Fibroblast of skin of right biceps (primary cell): ENCODE results near the gene RBSN.
"Not testable (repeated sequence)": the region's sequence is repeated elsewhere in the genome, so short reads cannot be mapped to it uniquely, and the experiment has no call there.

ENCODE experiments used
- DNase-seq: peaks from one replicate; pipeline ENCODE4 v3.0.0-alpha.2; 2013

The RBSN gene

DNA sequence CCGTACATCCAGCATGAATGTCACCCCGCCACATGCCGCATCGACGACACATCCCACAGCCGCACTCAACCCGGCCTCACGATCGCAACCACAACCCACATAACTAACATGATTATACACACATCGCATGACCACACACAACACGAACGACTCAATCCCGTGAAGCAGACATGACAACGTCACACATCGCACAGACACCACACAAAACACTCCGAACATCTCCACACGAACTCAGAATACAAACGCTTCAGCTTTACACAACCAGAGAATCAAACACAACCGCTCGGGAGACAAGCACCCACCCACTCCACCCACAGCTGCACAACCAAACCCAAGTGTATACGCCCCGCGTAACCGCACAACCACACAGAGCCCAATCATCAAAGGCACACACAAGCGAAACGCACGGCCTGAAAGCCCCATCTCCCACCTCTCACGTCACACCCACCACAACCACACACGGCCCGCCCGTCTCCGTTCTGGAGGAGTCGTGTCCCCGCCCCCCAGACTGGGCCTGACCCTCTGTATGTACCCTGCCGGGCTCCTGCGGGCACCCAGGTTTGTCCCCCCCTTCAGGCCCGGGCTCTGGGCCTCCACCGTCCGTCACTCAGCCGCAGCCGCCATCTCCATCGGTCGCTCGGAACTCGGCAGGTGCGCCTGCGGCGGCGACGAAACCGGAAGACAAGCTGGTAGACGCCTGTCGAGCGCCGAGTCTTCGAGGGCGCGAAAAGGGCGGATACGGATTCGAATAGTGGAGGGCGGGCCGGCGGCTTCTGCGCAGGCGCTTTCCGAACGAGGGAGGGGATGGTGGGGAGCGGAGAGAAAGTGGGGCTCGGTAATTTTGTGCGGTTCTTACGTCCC, at the start of gene RBSN:
Gene RBSN (minus strand): TSS at position 646 of the 861 bp plus-strand sequence. CDS start 3,028 bp downstream, outside the sequence.
- peak; percentile 95 for DNase-seq

DNA sequence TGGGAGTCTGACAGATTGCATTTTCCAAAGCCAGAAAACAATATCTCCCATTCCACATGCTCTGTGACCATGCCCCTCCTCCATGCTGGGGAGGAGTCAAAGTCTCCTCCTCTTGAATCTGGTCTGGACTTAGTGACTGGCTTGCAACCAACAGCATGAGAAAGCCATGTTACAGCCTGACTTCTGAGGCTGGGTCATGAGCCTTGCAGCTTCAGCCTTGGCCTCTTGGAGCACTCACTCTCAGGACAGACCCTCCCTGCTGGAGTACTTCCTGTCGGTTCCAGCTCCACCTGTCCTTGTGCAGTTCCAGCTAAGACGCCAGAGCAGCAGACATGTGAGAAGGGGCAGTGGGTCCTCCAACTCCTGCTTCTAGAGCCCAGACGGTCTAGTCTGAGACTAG, 49.7 kb upstream of the RBSN start:
- DNase-seq: no peak

DNA sequence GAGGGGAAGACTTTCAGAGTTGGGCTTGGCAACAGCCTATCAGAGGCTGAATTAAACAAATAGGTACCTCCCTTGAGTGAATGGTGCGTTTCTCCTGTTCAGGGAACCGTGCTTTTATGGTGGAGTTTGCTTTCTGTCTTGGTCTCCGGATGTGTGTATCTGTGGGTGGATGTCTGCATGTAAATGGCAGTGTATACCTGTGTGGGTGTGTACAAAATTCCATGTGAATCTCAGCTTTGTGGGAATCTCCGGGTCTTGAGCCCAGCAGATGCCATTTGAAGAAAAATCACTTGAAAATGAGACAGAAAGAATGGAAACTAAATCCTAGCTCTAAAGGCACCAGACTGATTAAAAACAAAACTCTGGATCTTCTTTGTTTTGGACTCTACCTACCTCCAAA, 37.9 kb upstream of the RBSN start:
- DNase-seq: not testable (repeated sequence)

DNA sequence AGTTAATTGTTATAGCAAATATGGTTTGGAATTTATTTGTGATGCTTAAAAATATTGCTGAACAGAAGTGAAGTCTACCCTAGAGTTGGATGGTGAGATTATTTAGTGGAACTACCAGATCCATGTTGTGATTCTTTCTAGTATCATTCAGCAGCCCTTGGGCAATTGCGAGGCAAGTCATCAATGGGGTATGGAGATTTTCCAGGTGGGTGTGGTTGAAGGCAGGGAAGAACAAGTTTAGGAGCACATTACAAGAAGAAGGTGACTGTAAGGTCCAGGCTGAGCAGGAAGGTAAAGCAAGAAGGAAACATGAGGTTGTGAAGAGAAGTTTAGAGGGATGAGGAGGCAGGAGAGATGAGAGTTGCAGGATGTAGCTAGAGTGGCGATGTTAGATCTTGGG, 36.0 kb upstream of the RBSN start:
- DNase-seq: not testable (repeated sequence)

DNA sequence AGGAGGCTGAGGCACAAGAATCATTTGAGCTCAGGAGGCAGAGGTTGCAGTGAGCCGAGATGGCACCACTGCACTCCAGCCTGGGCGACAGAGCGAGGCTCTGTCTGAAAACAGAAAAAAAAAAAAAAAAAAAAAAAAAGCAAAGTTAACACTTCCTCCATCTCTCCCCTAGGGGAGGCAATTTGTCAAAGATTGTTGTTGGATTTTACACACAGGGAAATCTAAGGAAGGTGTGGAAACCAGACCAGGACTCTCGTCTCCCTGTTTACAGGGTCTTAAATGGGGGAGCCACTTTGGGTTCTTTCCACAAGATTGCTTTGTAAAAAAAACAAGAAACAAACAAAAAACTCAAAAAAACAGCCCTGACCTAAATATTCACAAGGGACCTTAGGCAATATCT, 29.5 kb upstream of the RBSN start:
- not testable (repeated sequence) for DNase-seq

DNA sequence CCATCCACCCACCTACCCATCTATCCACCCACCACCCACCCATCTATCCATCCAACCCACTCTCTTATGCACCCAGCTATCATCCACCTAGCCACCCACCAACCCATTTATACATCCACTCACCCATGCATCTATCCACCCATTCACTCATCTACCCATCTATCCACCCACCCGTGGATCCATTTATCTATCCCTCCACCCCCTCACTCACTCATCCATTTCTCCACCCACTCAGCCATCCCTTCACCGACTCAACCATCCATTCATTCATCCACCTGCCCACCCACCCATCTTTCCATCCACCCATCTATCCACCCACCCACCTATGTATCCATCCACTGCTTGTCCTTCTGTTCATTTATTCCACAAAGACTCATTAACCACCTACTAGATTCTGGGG, 28.0 kb upstream of the RBSN start:
- DNase-seq: not testable (repeated sequence)

DNA sequence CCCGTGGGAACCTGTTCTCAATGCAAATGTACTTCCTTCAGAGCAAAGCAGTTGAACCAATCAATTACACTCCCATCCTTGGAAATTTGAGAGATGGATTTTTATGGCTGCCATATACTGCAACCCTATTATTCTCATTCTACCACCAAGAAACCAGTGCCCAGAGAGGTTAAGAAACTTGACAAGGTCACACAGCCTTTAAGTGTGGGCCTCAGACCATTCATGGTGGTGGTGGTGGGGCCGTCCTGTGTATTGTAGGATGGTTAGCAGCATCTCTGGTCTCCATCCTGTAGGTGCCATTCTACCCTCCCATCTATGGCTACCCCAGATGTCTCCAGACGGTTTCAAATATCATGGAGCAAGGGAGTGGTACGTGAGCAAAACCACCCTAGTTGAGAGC, 23.4 kb upstream of the RBSN start:
- DNase-seq: no peak

DNA sequence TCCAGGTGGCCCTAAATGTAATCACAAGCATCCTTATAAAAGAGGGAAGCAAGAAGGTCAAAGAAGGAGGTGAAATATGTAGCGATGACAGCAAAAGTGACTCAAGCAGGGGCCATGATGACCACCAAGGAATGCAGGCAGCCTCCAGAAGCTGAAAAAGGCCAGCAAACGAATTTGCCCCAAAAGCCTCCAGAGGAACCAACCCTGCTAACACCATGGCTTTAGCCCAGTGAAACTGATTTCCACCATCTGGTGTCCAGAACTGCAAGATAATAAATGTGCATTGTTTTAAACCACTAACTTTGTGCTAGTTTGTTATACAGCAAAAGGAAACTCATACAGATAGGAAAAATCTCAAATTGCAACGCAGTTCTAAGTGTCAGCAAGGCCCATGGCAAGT, 23.0 kb upstream of the RBSN start:
- DNase-seq: no peak

DNA sequence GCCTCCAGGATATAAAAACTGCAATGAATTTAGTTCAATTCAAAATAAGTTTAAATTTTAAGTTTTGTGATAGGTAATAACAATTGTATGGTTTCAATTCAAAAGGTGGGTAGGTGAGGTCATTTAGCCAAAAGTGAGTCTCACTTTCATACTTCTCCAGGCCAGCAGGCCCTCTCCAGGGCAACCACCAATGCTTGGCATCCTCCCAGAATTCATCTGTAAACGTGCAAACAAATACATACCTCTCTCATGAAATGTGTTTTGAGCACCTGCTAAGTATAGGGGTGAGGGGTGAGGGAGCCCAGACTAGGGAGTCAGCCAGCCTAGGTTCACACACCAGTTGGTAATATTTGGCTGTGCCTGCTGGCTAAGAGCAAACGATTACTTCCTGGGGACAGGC, 22.0 kb upstream of the RBSN start:
- DNase-seq: no peak

DNA sequence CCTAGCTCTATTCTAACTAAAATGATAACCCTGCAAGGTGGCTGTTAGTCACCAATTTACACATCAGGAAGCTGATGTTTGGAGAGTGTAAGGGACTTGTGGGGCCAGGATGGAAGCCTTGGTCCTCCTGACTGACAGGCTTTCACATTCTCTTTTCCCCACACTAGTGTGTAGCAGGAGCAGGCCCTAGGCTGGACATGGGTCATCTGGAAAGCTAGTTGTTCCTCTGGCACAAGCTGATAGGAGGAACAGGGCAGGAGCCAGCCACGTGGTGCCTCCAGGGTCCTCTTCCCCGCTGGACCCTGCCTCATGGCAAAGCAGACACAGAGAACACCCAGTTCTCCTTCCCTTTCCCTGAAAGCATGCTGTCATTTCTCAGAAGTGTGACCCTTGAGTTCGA, 18.1 kb upstream of the RBSN start:
- DNase-seq: no peak

DNA sequence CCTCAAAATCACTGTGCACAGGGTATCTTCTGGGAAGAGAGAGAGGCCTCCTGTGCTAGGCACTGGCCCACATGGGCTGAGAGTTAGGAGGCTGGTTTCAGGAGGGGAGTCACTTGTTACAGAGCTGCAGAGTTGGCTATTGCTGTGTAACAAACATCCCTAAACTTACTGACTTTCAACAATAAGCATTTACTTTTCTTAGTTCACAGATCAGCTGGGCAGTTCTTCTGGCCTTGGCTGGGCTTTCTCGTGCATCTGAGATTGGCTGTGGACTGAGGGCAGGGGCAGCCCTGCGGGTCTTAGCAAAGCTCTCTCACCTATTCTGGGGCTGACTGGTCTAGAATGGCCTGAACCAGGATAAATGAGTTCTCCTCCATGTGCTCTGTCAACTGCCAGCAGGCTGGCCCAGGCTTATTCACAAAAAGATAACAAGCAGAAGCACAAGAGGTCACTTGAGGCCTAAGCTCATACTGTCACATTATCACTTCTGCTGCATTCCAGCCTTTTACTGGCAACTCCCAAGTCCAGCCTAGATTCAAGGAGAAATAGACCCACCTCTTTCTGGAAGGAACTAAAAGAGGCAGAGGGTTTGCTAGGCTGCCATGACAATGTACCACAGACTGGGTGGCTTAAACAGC, 17.2 kb upstream of the RBSN start:
- no peak for DNase-seq

DNA sequence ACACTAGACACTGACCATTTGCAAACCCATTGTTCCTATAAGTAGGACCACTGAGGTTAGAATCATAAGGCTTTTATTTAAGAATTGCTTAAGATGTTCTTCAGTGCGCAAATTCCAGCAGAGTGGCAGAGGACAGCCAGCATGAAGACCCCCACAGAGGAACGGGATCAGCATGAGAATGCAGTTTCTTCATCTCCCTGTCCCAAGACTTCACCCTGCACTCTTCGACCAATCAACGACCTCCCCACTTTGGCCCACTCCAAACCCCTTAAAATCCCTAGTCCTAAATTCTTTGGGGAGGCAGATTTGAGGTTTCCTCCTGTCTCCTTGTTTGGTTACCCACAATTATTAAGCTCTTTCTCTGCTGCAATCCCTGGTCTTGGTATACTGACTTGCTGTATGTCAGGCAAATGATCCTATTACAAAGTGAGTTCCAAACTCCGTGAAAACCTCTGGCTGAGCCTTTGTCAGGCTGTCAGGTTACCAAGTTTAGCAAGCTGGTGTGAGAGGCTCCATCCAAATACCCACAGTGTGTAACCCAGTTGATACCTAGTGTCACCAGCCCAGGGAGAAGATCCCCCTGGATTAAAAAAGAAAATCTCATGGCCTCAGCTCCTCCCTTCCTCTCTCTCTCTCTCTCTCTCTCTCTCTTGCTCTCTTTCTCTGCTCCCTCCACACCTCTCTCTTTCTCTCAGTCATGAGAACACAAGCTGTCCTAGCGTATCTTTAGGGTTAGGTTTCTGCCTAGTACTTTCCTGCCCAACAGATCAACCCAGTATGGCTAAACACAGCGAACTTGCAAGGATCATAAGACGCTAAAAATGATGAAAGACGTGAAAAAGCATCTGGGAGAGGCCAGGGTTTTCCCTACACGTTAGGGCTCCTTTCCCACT, 15.8 kb upstream of the RBSN start:
- no peak for DNase-seq

DNA sequence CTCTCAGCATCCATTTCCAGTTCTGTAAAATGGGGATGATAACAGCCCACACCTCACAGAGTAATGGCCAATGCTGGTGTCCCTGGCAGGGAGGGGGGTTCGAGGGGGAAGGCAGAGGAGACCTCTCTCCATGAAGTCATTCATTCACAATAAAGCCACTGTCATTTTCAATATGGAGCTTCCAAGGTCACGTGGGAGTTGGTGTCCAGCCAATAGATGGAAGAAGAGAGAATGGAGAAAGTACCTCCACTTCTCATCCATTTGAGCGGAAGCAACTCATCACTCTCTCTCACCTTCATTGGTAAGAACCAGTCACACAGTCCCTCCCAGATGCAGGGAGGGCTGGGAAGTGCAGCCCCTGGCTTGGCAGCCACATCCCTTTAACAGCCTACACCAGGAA, 14.9 kb upstream of the RBSN start:
- no peak for DNase-seq

DNA sequence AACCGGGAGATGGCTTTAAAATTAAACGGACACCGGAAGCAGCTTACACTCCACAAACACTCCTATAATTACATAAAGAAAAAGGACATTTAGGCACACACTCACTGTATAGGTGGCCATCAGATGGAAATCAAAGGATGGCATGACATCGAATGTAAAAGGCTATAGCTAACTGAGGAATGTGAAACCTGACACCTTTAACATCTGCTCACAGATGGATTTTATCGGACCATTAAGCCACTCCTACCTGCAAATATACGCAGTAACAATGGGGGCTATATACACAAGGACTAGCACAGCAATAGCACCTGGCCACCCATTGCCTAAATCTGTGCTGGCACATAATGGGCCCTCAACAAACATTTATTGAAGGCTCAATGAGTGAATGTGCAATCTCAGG, 14.5 kb upstream of the RBSN start:
- DNase-seq: no peak

DNA sequence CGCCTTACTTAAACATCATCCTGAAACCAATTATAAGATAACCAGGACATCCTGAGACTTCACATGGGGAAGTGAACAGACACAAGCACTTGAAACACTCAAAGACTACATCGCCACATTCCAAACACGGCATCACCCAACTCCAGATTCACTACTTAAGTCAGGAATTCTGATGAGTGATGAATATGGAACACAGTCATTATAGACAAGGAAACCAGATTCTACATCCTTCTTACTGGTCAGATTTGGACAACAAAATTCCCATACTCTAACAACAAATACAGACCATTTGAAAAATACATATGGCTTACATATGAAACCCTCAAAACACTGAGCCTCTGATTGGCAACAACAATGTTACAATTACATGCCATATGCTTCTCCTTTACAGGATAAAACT, 13.1 kb upstream of the RBSN start:
- DNase-seq: peak; percentile 28

DNA sequence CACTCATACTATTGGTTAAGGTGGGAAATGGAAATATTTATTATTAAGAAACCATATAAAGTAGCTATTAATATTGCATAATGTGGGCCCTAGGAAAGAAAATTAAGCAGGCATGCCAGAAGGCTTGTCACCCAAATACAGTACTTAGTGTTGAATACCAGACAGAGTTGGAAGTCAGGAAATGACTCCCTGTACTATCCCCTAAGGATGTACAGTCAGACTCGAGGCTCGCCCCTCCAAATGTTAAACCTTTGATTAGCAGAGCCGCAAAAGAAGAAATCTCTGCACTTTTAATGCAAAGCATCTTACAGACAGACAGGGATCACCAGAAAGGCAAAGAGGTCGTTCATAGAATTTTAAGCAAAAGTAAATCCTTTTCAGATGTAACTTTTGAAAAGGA, 11.3 kb upstream of the RBSN start:
- peak; percentile 58 for DNase-seq

DNA sequence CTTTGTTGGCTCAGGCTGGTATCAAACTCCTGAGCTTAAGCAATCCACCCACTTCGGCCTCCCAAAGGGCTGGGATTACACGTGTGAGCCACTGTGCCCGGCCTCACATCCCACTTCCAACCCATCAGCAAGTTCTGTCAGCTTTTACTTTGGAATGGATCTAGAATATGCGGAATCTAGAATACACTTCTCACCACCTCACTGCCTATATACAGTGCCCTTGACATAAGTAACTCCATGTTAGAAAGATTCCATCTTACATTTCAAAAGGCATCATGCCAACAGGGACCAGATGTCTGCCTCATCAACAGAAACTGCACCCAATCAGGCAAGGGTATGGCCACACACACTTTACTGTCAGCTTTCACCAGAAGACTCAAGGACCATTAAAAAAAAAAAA, 9.9 kb upstream of the RBSN start:
- DNase-seq: no peak

DNA sequence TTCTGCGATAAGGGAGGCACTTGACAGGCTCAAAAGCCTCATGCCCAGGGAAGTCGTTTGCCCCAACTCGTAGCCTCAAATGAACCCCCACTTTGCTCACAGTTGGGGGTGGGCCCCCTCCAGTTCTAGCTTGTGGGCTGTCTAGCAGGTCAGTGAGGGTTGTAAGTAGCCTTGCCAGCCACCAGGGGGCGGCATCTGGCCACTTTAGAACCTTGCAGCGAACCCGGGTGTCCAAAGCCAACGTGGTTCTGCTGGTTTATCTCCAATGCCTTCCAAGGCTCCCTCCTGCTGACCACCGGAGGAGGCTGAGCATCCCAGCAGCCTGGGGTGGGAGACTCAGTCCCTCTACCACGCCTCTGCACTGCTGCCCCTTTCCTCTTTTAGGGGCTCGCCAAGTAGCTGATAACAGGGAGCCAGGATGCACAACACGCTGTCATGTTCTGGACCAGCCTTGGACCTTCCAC, 9.2 kb upstream of the RBSN start:
- peak; percentile 64 for DNase-seq

DNA sequence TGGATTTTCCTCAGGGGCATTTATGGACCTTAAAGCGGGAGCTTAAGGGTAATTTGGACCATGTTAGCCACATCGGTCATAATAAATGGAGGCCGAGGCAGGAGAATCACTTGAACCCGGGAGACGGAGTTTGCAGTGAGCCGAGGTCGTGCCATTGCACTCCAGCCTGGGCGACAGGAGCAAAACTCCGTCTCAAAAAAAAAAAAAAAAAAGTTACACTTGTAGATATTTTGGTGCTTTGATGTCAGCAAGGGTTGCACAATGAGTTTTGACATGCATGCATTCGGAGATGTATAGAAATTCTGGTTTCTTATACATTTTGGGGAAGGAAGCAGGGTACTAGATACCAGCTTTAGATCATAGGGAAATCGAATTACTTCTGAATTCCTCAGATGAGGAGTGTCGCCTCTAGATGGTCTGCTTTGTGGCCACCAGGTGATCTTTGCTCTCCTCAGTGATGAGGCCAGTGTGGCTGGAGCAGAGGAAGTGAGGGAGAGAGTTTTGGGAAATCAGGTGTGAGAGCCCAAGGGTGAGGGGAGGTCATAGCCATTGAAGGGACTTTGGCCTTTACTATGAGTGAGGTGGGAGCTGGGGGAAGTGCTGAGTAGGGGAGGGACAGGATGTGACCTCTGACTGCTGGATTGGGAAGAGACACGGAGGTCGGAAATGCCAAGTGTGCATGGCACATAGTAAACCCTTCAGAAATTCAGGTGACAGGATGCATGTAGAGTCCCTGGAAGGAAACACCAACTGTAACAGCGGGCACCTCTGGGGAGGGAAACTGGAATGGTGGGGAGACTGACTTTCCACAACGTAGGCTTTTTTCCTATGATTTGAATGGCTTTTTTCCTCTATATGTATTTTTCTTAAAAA, 8.4 kb upstream of the RBSN start:
- no peak for DNase-seq

DNA sequence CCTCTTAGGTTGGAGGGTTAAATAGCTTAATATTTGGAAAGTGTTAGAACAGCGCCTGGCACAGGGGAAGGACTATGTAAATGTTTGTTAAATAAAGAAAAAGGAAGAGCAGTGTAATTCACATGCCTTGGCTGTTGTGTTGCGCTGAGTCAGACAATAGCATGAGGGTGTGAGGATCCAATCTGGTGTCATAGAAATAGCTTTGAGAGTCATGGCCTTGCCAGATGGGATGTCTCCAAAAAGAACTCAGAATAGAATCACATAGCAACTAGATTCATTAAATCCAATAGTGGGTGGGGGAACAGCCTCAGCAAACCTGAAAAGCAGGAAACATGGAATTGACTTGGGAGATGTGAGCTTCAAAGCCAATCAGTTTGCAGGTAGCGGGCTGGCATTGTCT, 3.9 kb upstream of the RBSN start:
- DNase-seq: no peak

DNA sequence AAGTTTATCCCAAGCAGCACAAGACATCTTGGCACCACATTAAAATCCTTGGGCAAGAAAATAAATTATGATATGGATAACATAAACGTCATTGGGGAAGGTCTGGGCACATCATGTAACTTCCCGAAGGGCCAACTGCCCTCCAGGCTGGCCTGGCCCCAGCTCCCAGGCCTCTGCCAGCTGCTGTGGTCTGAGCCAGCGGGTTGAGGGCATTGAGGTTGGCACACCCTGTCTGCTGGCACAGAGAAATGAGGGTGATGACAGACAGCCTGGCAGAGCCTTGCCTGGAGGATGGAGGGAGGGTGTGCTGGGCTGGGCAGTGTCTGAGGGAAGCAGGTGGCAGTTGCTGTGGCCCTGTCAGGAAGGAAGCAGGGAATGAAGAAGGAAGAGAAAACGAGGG, 3.3 kb upstream of the RBSN start:
- no peak for DNase-seq

DNA sequence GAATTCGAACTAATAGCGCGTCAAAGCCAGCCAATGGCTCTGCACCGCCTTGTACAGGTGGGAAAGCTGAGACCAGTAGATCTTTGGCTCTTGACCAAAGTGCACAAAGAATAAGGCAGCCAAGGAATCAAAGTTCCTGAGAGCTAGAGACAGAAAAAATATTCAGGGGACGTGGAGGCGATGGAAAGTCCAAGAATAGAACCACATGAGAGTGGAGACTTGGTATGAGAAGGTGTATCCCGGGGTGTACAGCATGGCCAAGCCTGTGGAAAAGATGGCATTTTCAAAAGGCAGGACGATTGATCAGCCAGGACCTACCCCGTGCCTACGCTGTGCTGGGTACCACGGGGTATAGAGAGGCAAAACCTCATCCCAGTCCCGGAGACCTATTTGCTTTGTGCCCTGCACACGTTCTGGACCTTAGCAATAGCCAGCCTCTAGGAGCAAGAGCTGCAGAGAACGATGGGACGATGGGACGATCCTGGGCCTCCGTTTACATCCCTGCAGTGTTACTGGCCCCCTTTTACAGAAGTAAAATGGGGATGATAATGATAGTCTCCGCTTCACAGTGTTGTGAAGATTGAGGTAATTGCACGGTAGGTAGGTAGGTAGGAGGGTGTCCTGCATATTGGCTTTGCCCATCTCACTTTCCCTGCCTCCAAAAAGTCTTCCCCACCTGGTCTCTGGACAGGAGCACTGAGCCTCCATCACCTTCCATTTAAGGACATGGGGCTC, 583 bp upstream of the RBSN start:
- DNase-seq: no peak
